ENCODE data around the gene ZNF765. TPM values are rescaled to one million over a fixed set of nuclear protein-coding genes. Genes with fewer than 3 reads are reported as not detected.
"Not testable (repeated sequence)": the region's sequence is repeated elsewhere in the genome, so short reads cannot be mapped to it uniquely, and the experiment has no call there.

ZNF765 gene
- polyA plus RNA-seq, 4 donors: 3.2 to 13.4 (median 3.5) TPM

- Histone ChIP-seq H3K4me3 (ENCODE audit: low read depth in 1 of 3, low read length in 3 of 3) (no peak overlapping the region), H3K36me3 (ENCODE audit: control insufficient read depth in 3 of 3, insufficient read depth in 2 of 3, low read depth in 1 of 3, low read length in 3 of 3) (no peaks in the 10 kb centered on the region), H3K4me1 (ENCODE audit: control insufficient read depth in 3 of 3, insufficient read depth in 2 of 3, low read depth in 1 of 3, low read length in 2 of 3) (no peaks in the 10 kb centered on the region), H3K27ac (ENCODE audit: low read depth in 1 of 3, low read length in 2 of 3) (no peak overlapping the region), H3K9me3 (ENCODE audit: control insufficient read depth in 2 of 2, insufficient read depth in 1 of 2, low read depth in 1 of 2, low read length in 1 of 2) (no peaks in the 10 kb centered on the region), H3K27me3 (ENCODE audit: control insufficient read depth in 3 of 3, insufficient read depth in 3 of 3, low read length in 3 of 3) (no peaks in the 10 kb centered on the region)
- 22 to 32% (median 28%) methylated on average over 9 of the region's 9 CpGs for WGBS, 3 donors
- FAIRE-seq: no peak
- DNase-seq: peak; percentile 70 to 87
Measured at GRCh38 chr19:53424968-53425597, 30.1 kb downstream of the ZNF765 start.

GRCh38 chr19:53431399-53432087 lies 36.6 kb downstream of the ZNF765 start, which contains the start of gene ZNF761:
TSS of gene ZNF761 (plus strand) at chr19:53431984. CDS start at chr19:53447269, 15,285 bp downstream.
- Histone ChIP-seq H3K9me3 (ENCODE audit: control insufficient read depth in 2 of 2, insufficient read depth in 1 of 2, low read depth in 1 of 2, low read length in 1 of 2) (peaks cover 0 to 3% of the 10 kb centered on the region in 2 donors), H3K4me3 (ENCODE audit: low read depth in 1 of 3, low read length in 3 of 3) (peak within 1 kb of the TSS; percentile 76 to 78 (median 78)), H3K4me1 (ENCODE audit: control insufficient read depth in 3 of 3, insufficient read depth in 2 of 3, low read depth in 1 of 3, low read length in 2 of 3) (peaks cover 0 to 6% (median 0%) of the 10 kb centered on the region in 3 donors), H3K27ac (ENCODE audit: low read depth in 1 of 3, low read length in 2 of 3) (peak within 1 kb of the TSS; percentile 91 to 96 (median 93)), H3K36me3 (ENCODE audit: control insufficient read depth in 3 of 3, insufficient read depth in 2 of 3, low read depth in 1 of 3, low read length in 3 of 3) (peaks cover 0 to 5% (median 0%) of the 10 kb centered on the region in 3 donors), H3K27me3 (ENCODE audit: control insufficient read depth in 3 of 3, insufficient read depth in 3 of 3, low read length in 3 of 3) (no peaks in the 10 kb centered on the region)
- FAIRE-seq (no peak), DNase-seq (peak; percentile 96 to 98)
- WGBS, 3 donors: 2 to 5% (median 3%) methylated on average over 45 to 46 of the region's 46 CpGs

DNA sequence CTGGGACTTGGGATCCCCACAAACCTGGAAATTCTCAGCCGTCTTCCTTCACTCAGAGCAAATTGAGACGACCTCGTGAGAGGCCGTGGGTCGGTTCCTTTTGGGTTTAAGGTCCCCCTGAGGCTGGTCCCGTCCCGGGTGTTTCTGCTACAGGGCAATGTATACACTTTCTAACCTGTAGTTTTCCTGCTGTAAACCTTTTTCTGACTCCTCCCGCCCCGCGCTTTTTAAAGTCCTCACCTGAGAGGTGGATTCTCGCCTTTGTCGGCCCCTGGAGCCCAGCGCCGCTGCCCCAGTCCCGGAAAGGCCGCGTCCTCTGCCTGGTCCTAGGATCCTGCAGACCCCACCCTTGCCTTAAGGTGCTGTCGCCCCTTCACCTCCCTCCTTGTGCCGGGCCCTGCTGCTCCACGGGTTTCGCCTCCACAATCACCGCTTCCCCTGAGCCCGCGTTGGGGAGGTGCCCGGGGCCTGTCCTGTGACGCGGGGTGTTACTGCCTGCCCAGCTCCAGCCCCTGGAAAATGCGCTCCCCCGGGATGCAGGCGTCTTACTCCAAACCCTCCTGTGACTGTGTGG lies 37.2 kb downstream of the ZNF765 start:
- H3K27me3 ChIP-seq (ENCODE audit: control insufficient read depth in 3 of 3, insufficient read depth in 3 of 3, low read length in 3 of 3): no peaks in the 10 kb centered on the region
- H3K9me3 ChIP-seq (ENCODE audit: control insufficient read depth in 2 of 2, insufficient read depth in 1 of 2, low read depth in 1 of 2, low read length in 1 of 2): peaks cover 0 to 8% of the 10 kb centered on the region in 2 donors
- WGBS, 3 donors: 0 to 1% (median 1%) methylated on average over 30 of the region's 30 CpGs
- H3K36me3 ChIP-seq (ENCODE audit: control insufficient read depth in 3 of 3, insufficient read depth in 2 of 3, low read depth in 1 of 3, low read length in 3 of 3): peaks cover 0 to 10% (median 0%) of the 10 kb centered on the region in 3 donors
- DNase-seq (no peak), FAIRE-seq (no peak)
- H3K4me3 ChIP-seq (ENCODE audit: low read depth in 1 of 3, low read length in 3 of 3): peak overlapping the region; percentile 76 to 78 (median 78)
- H3K4me1 ChIP-seq (ENCODE audit: control insufficient read depth in 3 of 3, insufficient read depth in 2 of 3, low read depth in 1 of 3, low read length in 2 of 3): peaks cover 0 to 6% (median 0%) of the 10 kb centered on the region in 3 donors
- H3K27ac ChIP-seq (ENCODE audit: low read depth in 1 of 3, low read length in 2 of 3): peak overlapping the region; percentile 91 to 96 (median 93)

DNA sequence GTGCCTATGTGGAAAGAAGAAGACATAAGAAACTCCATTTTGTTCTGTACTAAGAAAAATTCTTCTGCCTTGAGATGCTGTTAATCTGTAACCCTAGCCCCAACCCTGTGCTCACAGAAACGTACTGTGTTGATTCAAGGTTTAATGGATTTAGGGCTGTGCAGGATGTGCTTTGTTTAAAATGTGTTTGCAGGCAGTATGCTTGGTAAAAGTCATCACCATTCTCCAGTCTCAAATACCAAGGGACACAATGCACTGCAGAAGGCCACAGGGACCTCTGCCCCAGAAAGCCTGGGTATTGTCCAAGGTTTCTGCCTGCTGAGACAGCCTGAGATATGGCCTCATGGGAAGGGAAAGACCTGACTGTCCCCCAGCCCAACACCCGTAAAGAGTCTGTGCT lies 48.9 kb downstream of the ZNF765 start:
- H3K4me3 ChIP-seq (ENCODE audit: low read depth in 1 of 3, low read length in 3 of 3); FAIRE-seq; DNase-seq; H3K27ac ChIP-seq (ENCODE audit: low read depth in 1 of 3, low read length in 2 of 3); H3K4me1 ChIP-seq (ENCODE audit: control insufficient read depth in 3 of 3, insufficient read depth in 2 of 3, low read depth in 1 of 3, low read length in 2 of 3); H3K27me3 ChIP-seq (ENCODE audit: control insufficient read depth in 3 of 3, insufficient read depth in 3 of 3, low read length in 3 of 3): not testable (repeated sequence)
- Histone ChIP-seq H3K36me3 (ENCODE audit: control insufficient read depth in 3 of 3, insufficient read depth in 2 of 3, low read depth in 1 of 3, low read length in 3 of 3) (peaks cover 6 to 35% (median 25%) of the 10 kb centered on the region in 3 donors), H3K9me3 (ENCODE audit: control insufficient read depth in 2 of 2, insufficient read depth in 1 of 2, low read depth in 1 of 2, low read length in 1 of 2) (peaks cover 3 to 66% of the 10 kb centered on the region in 2 donors)
- WGBS, 3 donors: 89 to 92% (median 90%) methylated on average over 2 of the region's 2 CpGs

DNA sequence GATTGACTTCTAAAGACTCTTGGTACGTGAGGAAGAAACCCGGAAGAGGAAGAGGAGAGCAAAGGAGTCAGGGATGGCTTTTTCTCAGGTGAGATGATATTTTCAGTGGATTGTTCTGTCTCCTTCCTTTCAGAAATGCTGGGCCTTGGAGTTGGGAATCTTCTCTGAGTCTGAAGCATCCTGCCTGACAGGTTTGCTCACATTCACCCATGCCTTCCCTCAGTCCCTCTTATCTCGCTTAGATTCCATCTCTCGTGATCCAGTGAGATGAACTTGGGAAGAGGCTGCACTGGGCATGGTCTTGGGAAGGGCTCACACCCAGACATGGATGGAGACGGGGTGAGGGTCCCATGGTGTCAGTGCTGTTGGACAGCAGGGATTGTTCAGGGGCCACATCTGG lies 52.2 kb downstream of the ZNF765 start:
- not testable (repeated sequence) for H3K27me3 ChIP-seq (ENCODE audit: control insufficient read depth in 3 of 3, insufficient read depth in 3 of 3, low read length in 3 of 3); H3K4me3 ChIP-seq (ENCODE audit: low read depth in 1 of 3, low read length in 3 of 3); DNase-seq; H3K4me1 ChIP-seq (ENCODE audit: control insufficient read depth in 3 of 3, insufficient read depth in 2 of 3, low read depth in 1 of 3, low read length in 2 of 3); FAIRE-seq; H3K27ac ChIP-seq (ENCODE audit: low read depth in 1 of 3, low read length in 2 of 3)
- WGBS, 3 donors: 87 to 98% (median 96%) methylated on average over 5 of the region's 5 CpGs
- peaks cover 4 to 65% of the 10 kb centered on the region in 2 donors for H3K9me3 ChIP-seq (ENCODE audit: control insufficient read depth in 2 of 2, insufficient read depth in 1 of 2, low read depth in 1 of 2, low read length in 1 of 2)
- peaks cover 15 to 42% (median 27%) of the 10 kb centered on the region in 3 donors for H3K36me3 ChIP-seq (ENCODE audit: control insufficient read depth in 3 of 3, insufficient read depth in 2 of 3, low read depth in 1 of 3, low read length in 3 of 3)

DNA sequence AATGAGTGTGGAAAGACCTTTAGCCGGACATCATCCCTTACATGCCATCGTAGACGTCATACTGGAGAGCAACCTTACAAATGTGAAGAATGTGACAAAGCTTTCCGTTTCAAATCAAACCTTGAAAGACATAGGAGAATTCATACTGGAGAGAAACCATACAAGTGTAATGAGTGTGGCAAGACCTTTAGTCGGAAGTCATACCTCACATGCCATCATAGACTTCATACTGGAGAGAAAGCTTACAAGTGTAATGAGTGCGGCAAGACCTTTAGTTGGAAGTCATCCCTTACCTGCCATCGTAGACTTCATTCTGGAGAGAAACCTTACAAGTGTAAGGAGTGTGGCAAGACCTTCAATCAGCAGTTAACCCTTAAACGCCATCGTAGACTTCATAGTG lies 60.9 kb downstream of the ZNF765 start:
- Histone ChIP-seq H3K36me3 (ENCODE audit: control insufficient read depth in 3 of 3, insufficient read depth in 2 of 3, low read depth in 1 of 3, low read length in 3 of 3) (peaks cover 16 to 23% (median 21%) of the 10 kb centered on the region in 3 donors), H3K4me3 (ENCODE audit: low read depth in 1 of 3, low read length in 3 of 3) (no peak overlapping the region), H3K9me3 (ENCODE audit: control insufficient read depth in 2 of 2, insufficient read depth in 1 of 2, low read depth in 1 of 2, low read length in 1 of 2) (peaks cover 7 to 71% of the 10 kb centered on the region in 2 donors), H3K27ac (ENCODE audit: low read depth in 1 of 3, low read length in 2 of 3) (no peak overlapping the region), H3K4me1 (ENCODE audit: control insufficient read depth in 3 of 3, insufficient read depth in 2 of 3, low read depth in 1 of 3, low read length in 2 of 3) (no peaks in the 10 kb centered on the region), H3K27me3 (ENCODE audit: control insufficient read depth in 3 of 3, insufficient read depth in 3 of 3, low read length in 3 of 3) (no peaks in the 10 kb centered on the region)
- no peak for FAIRE-seq
- WGBS, 3 donors: 88 to 99% (median 92%) methylated on average over 9 of the region's 9 CpGs
- no peak for DNase-seq

DNA sequence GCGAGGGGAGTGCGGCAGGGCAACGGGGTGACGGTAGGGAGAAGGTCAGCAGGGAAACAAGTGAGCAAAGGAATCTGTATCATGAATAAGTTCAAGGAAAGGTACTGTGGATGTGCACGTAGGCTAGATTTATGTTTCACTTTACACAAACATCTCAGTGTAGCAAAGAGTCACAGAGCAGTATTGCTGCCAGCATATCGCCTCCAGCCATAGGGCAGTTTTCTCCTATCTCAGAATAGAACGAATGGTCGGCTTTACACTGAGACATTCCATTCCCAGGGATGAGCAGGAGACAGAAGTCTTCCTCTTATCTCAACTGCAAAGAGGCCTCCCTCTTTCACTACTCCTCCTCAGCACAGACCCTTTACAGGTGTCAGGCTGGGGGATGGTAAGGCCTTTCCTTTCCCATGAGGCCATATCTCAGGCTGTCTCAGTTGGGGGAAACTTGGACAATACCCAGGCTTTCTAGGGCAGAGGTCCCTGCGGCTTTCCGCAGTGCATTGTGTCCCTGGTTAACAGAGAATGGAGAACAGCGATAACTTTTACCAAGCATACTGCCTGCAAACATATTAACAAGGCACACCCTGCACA lies 65.3 kb downstream of the ZNF765 start:
- not testable (repeated sequence) for H3K36me3 ChIP-seq (ENCODE audit: control insufficient read depth in 3 of 3, insufficient read depth in 2 of 3, low read depth in 1 of 3, low read length in 3 of 3); H3K27ac ChIP-seq (ENCODE audit: low read depth in 1 of 3, low read length in 2 of 3); H3K4me1 ChIP-seq (ENCODE audit: control insufficient read depth in 3 of 3, insufficient read depth in 2 of 3, low read depth in 1 of 3, low read length in 2 of 3); FAIRE-seq; H3K4me3 ChIP-seq (ENCODE audit: low read depth in 1 of 3, low read length in 3 of 3); DNase-seq; H3K27me3 ChIP-seq (ENCODE audit: control insufficient read depth in 3 of 3, insufficient read depth in 3 of 3, low read length in 3 of 3)
- peaks cover 2 to 60% of the 10 kb centered on the region in 2 donors for H3K9me3 ChIP-seq (ENCODE audit: control insufficient read depth in 2 of 2, insufficient read depth in 1 of 2, low read depth in 1 of 2, low read length in 1 of 2)
- WGBS, 3 donors: 38 to 62% (median 43%) methylated on average over 11 of the region's 11 CpGs

- H3K9me3 ChIP-seq (ENCODE audit: control insufficient read depth in 2 of 2, insufficient read depth in 1 of 2, low read depth in 1 of 2, low read length in 1 of 2): peaks cover 2 to 48% of the 10 kb centered on the region in 2 donors
- no peak overlapping the region for H3K27ac ChIP-seq (ENCODE audit: low read depth in 1 of 3, low read length in 2 of 3)
- whole genome bisulfite sequencing, 3 donors: 73 to 86% (median 84%) methylated on average over 6 of the region's 6 CpGs
Measured at GRCh38 chr19:53461866-53462265, 66.9 kb downstream of the ZNF765 start.

More at GRCh38 chr19:53461866-53462265, 66.9 kb downstream of the ZNF765 start:
- Histone ChIP-seq H3K4me3 (ENCODE audit: low read depth in 1 of 3, low read length in 3 of 3) (no peak overlapping the region), H3K4me1 (ENCODE audit: control insufficient read depth in 3 of 3, insufficient read depth in 2 of 3, low read depth in 1 of 3, low read length in 2 of 3) (no peaks in the 10 kb centered on the region), H3K27me3 (ENCODE audit: control insufficient read depth in 3 of 3, insufficient read depth in 3 of 3, low read length in 3 of 3) (peaks cover 0 to 5% (median 0%) of the 10 kb centered on the region in 3 donors), H3K36me3 (ENCODE audit: control insufficient read depth in 3 of 3, insufficient read depth in 2 of 3, low read depth in 1 of 3, low read length in 3 of 3) (no peaks in the 10 kb centered on the region)
- DNase-seq (no peak), FAIRE-seq (no peak)
